ENCODE data around the gene TSPYL1. TPM values are rescaled to one million over a fixed set of nuclear protein-coding genes. Genes with fewer than 3 reads are reported as not detected.

TSPYL1 gene
- total RNA-seq, 1 donor from 2014 or later: 48.4 TPM

Other genes with a start within 250 kb of the TSPYL1 start
- gene FRK, start 219.0 kb downstream of the TSPYL1 start, total RNA-seq (ENCODE audit: insufficient read depth, low replicate concordance): 2.6 TPM
- gene NT5DC1, start 179.1 kb downstream of the TSPYL1 start, total RNA-seq (ENCODE audit: insufficient read depth, low replicate concordance): 20.0 TPM
- gene COL10A1, start 153.8 kb downstream of the TSPYL1 start, total RNA-seq (ENCODE audit: insufficient read depth, low replicate concordance): 2.2 TPM
- 16.6 TPM for gene TSPYL4, start 25.9 kb downstream of the TSPYL1 start, total RNA-seq (ENCODE audit: insufficient read depth, low replicate concordance)
- gene DSE, start 91.0 kb upstream of the TSPYL1 start, total RNA-seq (ENCODE audit: insufficient read depth, low replicate concordance): 76.8 TPM
- 25.5 TPM for gene CALHM6, start 181.4 kb upstream of the TSPYL1 start, total RNA-seq (ENCODE audit: insufficient read depth, low replicate concordance)
- gene CALHM5, start 231.7 kb upstream of the TSPYL1 start, total RNA-seq (ENCODE audit: insufficient read depth, low replicate concordance): 12.0 TPM

All from umbilical cord (tissue), 1 donor.